Immature natural killer cell (primary cell): Measurements from ENCODE around the gene NKD2. TPM values are rescaled to one million over a fixed set of nuclear protein-coding genes. Genes with fewer than 3 reads are reported as not detected.
"Not testable (repeated sequence)": the region's sequence is repeated elsewhere in the genome, so short reads cannot be mapped to it uniquely, and the experiment has no call there.

ENCODE experiments used
- DNase-seq, 3 donors: peaks; one replicate each; pipeline ENCODE4 v3.0.0; 2022; ENCODE audit warnings: mixed read lengths in 1 of 3
- H3K27ac Mint-ChIP-seq, 6 donors: one replicate each; pipeline ENCODE4 v1.8.0; 2020; ENCODE audit warnings: mixed read lengths in 6 of 6, mild to moderate bottlenecking in 5 of 6, inconsistent platforms in 4 of 6, moderate library complexity in 3 of 6
- H3K27me3 Mint-ChIP-seq, 3 donors: one replicate each; pipeline ENCODE4 v1.8.0; 2020 to 2021; ENCODE audit warnings: low read depth in 3 of 3, mild to moderate bottlenecking in 3 of 3, mixed read lengths in 3 of 3, moderate library complexity in 3 of 3, inconsistent platforms in 1 of 3
- H3K36me3 Mint-ChIP-seq, 3 donors: one replicate each; pipeline ENCODE4 v1.8.0; 2020; ENCODE audit warnings: mixed read lengths in 3 of 3, inconsistent platforms in 2 of 3, mild to moderate bottlenecking in 2 of 3
- H3K4me1 Mint-ChIP-seq, 2 donors: one replicate each; pipeline ENCODE4 v1.8.0; 2020; ENCODE audit warnings: inconsistent platforms in 2 of 2, mild to moderate bottlenecking in 2 of 2, mixed read lengths in 2 of 2, moderate library complexity in 1 of 2
- H3K4me3 Mint-ChIP-seq, 5 donors: one replicate each; pipeline ENCODE4 v1.8.0; 2020; ENCODE audit warnings: mild to moderate bottlenecking in 5 of 5, mixed read lengths in 5 of 5, inconsistent platforms in 3 of 5, moderate library complexity in 3 of 5
- H3K9me3 Mint-ChIP-seq, 6 donors: one replicate each; pipeline ENCODE4 v1.8.0; 2020; ENCODE audit warnings: mild to moderate bottlenecking in 6 of 6, mixed read lengths in 6 of 6, inconsistent platforms in 4 of 6, moderate library complexity in 3 of 6
- polyA plus RNA-seq, 3 donors: library from polyadenylated mRNA; unstranded; fragments of 300-500 nt; fragmentation: Illumina TruSeq; gene quantifications; one replicate each; pipeline ENCODE4 v1.2.3, GENCODE V29; 2021

The NKD2 gene
- polyA plus RNA-seq, 3 donors from 2014 or later, result not detected

GRCh38 chr5:966345-966710 is 42.3 kb upstream of the NKD2 start:
- Mint-ChIP-seq H3K27me3 (peaks cover 8 to 29% (median 17%) of the 10 kb centered on the region in 3 donors), H3K27ac (peak overlapping the region in 1 of 6 donors; percentile 53)

GRCh38 chr5:966941-967340 is 41.7 kb upstream of the NKD2 start:
- Mint-ChIP-seq H3K27ac (peak overlapping the region in 1 of 6 donors; percentile 34), H3K4me3 (no peak overlapping the region), H3K36me3 (no peaks in the 10 kb centered on the region), H3K27me3 (peaks cover 8 to 29% (median 20%) of the 10 kb centered on the region in 3 donors), H3K4me1 (peaks cover 10 to 11% of the 10 kb centered on the region in 2 donors), H3K9me3 (peaks cover 0 to 1% (median 0%) of the 10 kb centered on the region in 6 donors)
- no peak for DNase-seq

More at GRCh38 chr5:966345-966710, 42.3 kb upstream of the NKD2 start:
- Mint-ChIP-seq H3K4me1 (peaks cover 10 to 11% of the 10 kb centered on the region in 2 donors), H3K9me3 (peaks cover 0 to 1% (median 0%) of the 10 kb centered on the region in 6 donors), H3K36me3 (no peaks in the 10 kb centered on the region), H3K4me3 (no peak overlapping the region)
- no peak for DNase-seq

- Mint-ChIP-seq H3K4me3 (peak overlapping the region in 1 of 5 donors; percentile 2), H3K27ac (peak overlapping the region in 1 of 6 donors; percentile 52), H3K27me3 (peaks cover 7 to 37% (median 16%) of the 10 kb centered on the region in 3 donors)
Observed at GRCh38 chr5:968881-969280, 39.7 kb upstream of the NKD2 start.

GRCh38 chr5:969408-969839 is 39.2 kb upstream of the NKD2 start:
- no peaks in the 10 kb centered on the region for H3K4me1 Mint-ChIP-seq
- H3K9me3 Mint-ChIP-seq, result peaks cover 0 to 1% (median 0%) of the 10 kb centered on the region in 6 donors
- H3K27ac Mint-ChIP-seq, result no peak overlapping the region
- no peak overlapping the region for H3K4me3 Mint-ChIP-seq
- peaks cover 6 to 37% (median 13%) of the 10 kb centered on the region in 3 donors for H3K27me3 Mint-ChIP-seq
- DNase-seq, result no peak
- H3K36me3 Mint-ChIP-seq, result no peaks in the 10 kb centered on the region

More at GRCh38 chr5:968881-969280, 39.7 kb upstream of the NKD2 start:
- Mint-ChIP-seq H3K9me3 (peaks cover 0 to 1% (median 0%) of the 10 kb centered on the region in 6 donors), H3K36me3 (no peaks in the 10 kb centered on the region), H3K4me1 (peaks cover 3 to 5% of the 10 kb centered on the region in 2 donors)
- DNase-seq, result no peak

DNA sequence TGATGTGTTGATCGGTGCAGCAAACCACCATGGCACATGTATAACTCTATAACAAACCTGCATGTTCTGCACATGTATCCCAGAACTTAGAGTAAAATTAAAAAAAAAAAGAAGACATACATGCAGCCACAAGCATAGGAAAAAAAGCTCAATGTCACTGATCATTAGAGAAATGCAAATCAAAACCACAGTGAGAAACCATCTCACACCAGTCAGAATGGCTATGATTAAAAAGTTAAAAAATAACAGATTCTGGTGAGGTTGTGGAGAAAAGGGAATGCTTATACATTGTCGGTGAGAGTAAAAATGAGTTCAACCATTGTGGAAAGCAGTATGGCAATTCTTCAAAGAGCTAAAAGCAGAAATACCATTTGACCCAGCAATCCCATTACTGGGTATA is 36.0 kb upstream of the NKD2 start:
- H3K4me1 Mint-ChIP-seq, H3K27ac Mint-ChIP-seq, DNase-seq, H3K9me3 Mint-ChIP-seq, H3K4me3 Mint-ChIP-seq, H3K36me3 Mint-ChIP-seq: not testable (repeated sequence)
- peaks cover 4 to 26% (median 6%) of the 10 kb centered on the region in 3 donors for H3K27me3 Mint-ChIP-seq

DNA sequence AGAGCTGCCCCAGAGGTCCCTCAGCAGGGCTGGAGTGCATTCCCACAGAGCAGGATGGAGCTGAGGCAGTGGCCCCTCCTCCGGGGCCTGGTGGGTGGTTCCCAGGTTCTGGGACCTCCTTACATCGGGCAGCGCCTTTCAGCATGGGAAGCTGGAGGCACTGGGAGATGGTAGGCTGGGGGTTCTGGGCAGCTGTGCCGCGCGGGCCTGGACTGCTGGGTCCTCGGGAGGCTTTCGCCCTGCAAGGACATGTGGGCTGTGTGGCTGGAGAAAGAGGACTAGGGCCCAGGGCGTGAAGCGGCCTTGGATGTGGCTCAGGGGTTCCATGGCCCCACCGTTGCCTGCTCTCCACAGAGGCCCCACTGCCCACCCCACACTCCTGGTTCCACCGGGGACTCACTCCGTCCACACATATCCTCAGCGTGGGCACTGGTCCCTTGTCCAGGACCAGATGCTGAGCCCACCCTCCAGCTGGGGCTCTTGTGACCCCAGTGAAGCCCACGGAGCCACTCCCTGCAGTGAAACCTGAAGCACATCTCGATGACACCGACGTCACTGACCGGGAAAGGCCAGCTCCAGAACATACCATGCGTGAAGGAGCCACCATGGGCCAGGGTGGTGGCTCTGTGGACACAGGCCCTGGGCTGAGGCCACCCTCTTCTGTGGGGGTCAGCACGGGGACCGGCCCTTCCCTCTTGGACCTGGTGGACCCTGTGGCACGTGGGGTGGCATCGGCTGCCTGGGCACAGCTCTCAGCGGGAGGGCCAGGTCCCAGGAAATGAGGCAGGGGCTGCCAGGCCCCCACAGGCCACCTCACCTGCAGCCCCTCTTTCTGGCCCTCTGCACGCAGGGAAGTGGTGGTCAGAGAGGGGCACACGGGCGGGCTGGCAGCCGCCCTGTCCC is 31.5 kb upstream of the NKD2 start:
- no peak overlapping the region for H3K4me3 Mint-ChIP-seq
- H3K27ac Mint-ChIP-seq, result no peak overlapping the region
- H3K27me3 Mint-ChIP-seq, result peaks cover 2 to 8% (median 7%) of the 10 kb centered on the region in 3 donors
- H3K9me3 Mint-ChIP-seq, result no peaks in the 10 kb centered on the region
- no peaks in the 10 kb centered on the region for H3K36me3 Mint-ChIP-seq
- no peaks in the 10 kb centered on the region for H3K4me1 Mint-ChIP-seq
- DNase-seq, result no peak

- Mint-ChIP-seq H3K4me1 (no peaks in the 10 kb centered on the region), H3K27ac (no peak overlapping the region), H3K4me3 (no peak overlapping the region), H3K9me3 (no peaks in the 10 kb centered on the region), H3K27me3 (peaks cover 2 to 7% (median 2%) of the 10 kb centered on the region in 3 donors), H3K36me3 (no peaks in the 10 kb centered on the region)
- no peak for DNase-seq
Observed at GRCh38 chr5:978054-978453, 30.5 kb upstream of the NKD2 start.

DNA sequence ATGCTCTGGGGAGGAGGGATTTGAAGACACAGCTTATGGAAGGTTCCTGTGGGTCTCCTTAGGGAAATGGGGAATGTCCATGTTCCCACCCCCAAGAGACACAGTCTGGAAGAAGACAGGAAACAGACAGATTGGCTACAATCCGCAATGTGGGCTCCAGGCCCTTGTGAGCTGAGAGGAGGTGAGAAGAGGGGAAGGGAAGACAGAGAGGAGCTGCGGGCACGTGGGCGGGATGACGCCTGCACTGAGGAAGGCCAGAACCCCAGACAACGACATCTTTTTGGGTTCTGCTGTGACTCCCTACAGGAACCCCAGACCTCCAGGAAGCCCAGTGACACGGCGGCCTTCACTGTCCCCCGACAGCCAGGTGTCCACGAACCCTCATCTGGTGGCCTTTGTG is 29.9 kb upstream of the NKD2 start:
- Mint-ChIP-seq H3K9me3 (no peaks in the 10 kb centered on the region), H3K27ac (no peak overlapping the region), H3K36me3 (no peaks in the 10 kb centered on the region), H3K4me3 (no peak overlapping the region), H3K4me1 (no peaks in the 10 kb centered on the region), H3K27me3 (peaks cover 0 to 7% (median 2%) of the 10 kb centered on the region in 3 donors)
- DNase-seq, result no peak

DNA sequence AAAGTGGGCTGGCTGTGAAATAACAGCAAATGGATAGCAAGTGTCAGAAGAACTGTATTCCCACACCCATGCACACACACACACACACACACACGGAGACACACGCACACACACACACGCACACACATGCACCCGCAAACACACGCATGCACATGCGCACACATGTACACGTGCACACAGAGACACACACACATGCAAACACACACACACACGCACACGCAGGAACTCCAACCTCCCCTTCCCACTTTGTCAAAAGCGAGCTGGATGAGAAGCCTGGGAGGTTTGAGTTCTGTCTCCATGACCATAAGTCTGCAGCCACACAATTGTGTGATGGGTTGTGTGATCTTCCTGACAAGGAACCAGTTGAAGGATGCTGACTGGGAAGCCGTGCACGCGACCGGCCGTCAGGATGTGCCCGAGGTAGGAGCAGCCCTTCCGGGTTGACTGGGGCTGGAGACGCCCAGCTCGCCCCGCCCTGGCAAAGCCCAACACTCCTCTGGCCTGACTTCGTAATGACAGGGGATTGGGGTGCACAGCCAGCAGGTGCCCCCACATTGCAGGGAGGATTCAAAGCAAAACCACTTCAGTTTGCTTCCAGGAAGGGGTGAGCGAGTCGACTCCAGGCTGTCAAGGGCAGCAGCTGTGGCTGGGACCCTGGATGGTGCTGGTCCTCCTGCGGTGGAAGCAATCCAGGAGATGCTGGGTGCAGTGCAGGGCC is 29.3 kb upstream of the NKD2 start:
- Mint-ChIP-seq H3K27me3 (peaks cover 0 to 7% (median 2%) of the 10 kb centered on the region in 3 donors), H3K27ac (no peak overlapping the region), H3K36me3 (no peaks in the 10 kb centered on the region), H3K9me3 (no peaks in the 10 kb centered on the region), H3K4me1 (no peaks in the 10 kb centered on the region), H3K4me3 (no peak overlapping the region)
- DNase-seq, result no peak

- H3K4me3 Mint-ChIP-seq, result no peak overlapping the region
- no peaks in the 10 kb centered on the region for H3K36me3 Mint-ChIP-seq
- no peaks in the 10 kb centered on the region for H3K4me1 Mint-ChIP-seq
- H3K27me3 Mint-ChIP-seq, result peaks cover 0 to 6% (median 2%) of the 10 kb centered on the region in 3 donors
- H3K27ac Mint-ChIP-seq, result no peak overlapping the region
- H3K9me3 Mint-ChIP-seq, result peaks cover 0 to 2% (median 0%) of the 10 kb centered on the region in 6 donors
- DNase-seq, result no peak
Observed at GRCh38 chr5:980001-980588, 28.5 kb upstream of the NKD2 start.

- peaks cover 0 to 6% (median 6%) of the 10 kb centered on the region in 3 donors for H3K27me3 Mint-ChIP-seq
- H3K36me3 Mint-ChIP-seq, result no peaks in the 10 kb centered on the region
- H3K4me3 Mint-ChIP-seq, result no peak overlapping the region
- no peak for DNase-seq
- no peak overlapping the region for H3K27ac Mint-ChIP-seq
- no peaks in the 10 kb centered on the region for H3K4me1 Mint-ChIP-seq
- peaks cover 0 to 2% (median 0%) of the 10 kb centered on the region in 6 donors for H3K9me3 Mint-ChIP-seq
Observed at GRCh38 chr5:980966-981365, 27.6 kb upstream of the NKD2 start.

DNA sequence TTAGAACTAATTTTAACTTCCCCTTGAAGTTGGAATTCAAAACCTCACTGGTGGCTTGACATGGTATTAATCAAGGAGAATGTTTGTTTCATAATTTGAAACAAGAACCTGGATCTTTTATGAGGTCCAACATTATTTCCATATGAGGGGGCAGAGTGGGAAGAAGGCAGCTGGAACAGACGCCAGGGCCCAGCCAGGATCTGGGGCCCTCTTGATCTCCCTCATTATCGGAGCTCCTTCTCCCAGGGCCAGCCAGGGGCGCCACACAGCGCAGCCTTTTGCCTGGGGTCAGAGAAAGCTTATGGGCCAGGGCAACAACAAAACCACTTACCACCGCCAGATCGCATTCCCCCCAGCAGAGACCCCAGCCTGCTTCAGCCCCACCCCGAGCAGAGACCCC is 27.1 kb upstream of the NKD2 start:
- H3K4me3 Mint-ChIP-seq, result no peak overlapping the region
- H3K27ac Mint-ChIP-seq, result no peak overlapping the region

DNA sequence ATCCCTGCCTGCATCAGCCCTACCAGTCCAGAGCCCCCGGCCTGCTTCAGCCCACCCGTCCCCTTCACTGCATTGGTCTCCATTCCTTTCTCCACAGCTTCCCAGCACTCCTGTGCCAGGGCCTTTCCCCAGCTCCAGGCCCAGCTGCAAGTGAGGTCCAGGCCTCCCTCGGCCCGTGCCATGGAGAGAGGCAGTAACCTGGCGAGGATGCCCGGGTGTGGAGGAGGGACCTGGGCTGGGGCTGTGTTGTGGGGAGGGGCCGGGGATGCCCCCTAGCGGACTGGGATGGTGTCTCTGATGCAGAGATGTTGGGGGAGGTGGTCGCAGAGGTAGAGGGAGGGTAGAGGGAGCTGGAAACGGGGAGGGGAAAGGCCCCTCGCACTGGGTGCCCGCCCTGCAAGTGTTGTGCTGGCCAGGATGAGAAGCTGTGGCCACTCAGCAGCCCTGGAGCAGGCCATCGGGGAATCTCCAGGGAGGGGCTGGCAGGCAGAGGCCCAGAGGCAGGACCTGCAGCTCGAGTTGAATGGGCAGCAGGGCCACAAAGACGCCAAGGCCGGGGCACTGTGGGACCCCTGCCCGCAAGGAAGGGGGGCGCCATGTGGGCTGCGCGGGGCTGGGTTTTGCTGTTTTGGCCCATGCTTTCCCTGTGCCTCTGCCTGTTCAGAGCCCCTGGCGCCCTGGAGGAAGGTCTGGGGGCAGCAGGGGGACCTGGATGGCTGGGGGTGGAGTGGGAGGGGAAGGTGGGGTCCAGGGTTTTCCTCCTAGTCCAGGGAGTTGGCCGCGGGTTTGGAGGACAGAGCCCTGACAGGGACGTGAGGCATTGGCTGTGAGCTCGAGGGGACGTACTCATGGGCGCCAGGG is 26.0 kb upstream of the NKD2 start:
- H3K4me1 Mint-ChIP-seq, result no peaks in the 10 kb centered on the region
- H3K27ac Mint-ChIP-seq, result no peak overlapping the region
- peaks cover 0 to 2% (median 0%) of the 10 kb centered on the region in 6 donors for H3K9me3 Mint-ChIP-seq
- peaks cover under 1 to 7% (median 6%) of the 10 kb centered on the region in 3 donors for H3K27me3 Mint-ChIP-seq
- no peak for DNase-seq
- H3K36me3 Mint-ChIP-seq, result no peaks in the 10 kb centered on the region
- H3K4me3 Mint-ChIP-seq, result no peak overlapping the region

More for the DNA sequence above, 27.1 kb upstream of the NKD2 start:
- no peaks in the 10 kb centered on the region for H3K36me3 Mint-ChIP-seq
- peaks cover 0 to 2% (median 0%) of the 10 kb centered on the region in 6 donors for H3K9me3 Mint-ChIP-seq
- no peaks in the 10 kb centered on the region for H3K4me1 Mint-ChIP-seq
- no peak for DNase-seq
- H3K27me3 Mint-ChIP-seq, result peaks cover 0 to 7% (median 6%) of the 10 kb centered on the region in 3 donors
